Bone marrow (tissue), 2 donors: ENCODE results near the gene LRRC70.
"Not testable (repeated sequence)": the region's sequence is repeated elsewhere in the genome, so short reads cannot be mapped to it uniquely, and the experiment has no call there.

Experiments
- DNase-seq, 2 donors: peaks; one replicate each; lab custom pipeline; 2025; lab: John Stamatoyannopoulos, UW

LRRC70 gene

DNA sequence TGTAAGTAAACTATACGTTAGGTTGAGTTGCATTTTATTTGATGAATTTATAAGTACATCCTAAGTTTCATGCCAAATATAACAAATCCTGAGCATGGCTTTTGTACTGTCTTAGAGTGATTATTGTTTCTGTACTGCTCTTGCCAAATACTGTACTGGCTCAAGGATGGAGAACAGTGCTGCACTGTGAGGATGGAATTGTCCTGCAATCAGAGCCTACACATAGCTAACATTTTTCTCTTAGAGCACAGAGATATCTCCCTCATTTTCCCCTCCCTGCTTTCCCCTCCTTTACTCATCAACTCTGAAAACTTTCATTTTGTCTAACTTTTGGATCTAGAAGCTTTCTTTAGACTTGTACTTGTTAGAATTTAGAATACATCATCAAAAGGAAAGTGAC lies 28.3 kb downstream of the LRRC70 start:
- DNase-seq: no peak

DNA sequence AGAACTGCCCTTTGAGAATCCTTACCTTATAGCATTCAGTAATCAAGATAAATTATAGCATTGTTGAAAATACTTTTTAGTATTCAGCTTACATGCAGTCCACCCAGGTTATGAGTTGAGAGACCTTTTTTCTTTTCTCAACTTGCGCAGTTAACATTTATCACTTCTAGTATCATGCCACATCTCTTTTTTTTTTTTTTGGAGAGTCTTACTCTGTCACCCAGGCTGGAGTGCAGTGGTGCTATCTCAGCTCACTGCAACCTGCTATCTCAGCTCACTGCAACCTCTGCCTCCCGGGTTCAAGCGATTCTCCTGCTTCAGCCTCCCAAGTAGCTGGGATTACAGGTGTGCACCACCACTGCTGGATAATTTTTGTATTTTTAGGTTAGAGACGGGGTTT lies 29.0 kb downstream of the LRRC70 start:
- no peak for DNase-seq

DNA sequence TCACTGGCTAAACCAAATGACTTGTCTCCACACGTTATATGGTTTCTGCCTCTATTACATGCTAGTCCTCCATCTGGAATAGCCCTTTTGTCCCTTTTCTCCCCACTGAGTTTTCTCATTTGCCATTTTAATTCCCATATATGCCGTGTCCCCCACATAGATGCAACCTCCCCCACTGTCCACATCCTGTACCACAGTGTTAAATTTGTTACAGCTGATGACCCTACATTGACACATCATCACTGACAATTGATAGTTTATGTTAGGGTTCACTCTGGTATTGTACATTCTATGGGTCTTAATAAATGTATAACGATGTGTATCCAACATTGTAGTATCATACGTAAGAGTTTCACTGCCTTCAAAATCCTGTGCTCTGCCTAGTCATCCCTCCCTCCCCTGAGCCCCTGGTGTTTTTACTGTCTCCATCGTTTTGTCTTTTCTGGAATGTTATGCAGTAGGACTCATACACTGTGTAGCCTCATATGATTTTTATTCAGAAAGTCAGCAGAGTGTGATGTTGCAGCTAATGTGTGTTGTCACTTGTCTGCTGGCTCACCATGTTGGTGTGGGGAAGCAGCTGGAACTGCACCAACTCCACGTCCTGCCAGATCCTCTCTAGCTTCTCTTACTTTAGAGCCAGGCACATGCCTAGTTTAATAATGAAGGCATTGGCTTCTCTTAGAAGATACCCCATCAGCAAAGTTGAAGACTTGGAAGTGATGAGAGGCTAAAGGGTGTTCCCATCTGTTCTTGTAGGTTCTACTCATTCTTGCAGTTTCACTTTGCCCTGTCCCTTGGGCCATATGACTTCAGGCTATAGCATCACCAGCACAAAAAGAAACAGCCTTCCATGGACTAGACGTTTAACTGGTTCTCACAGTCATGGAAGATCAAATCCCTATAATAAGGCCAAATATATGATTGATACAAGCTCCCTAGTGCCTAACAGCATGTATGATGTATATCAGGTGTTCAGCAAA lies 30.2 kb downstream of the LRRC70 start:
- no peak for DNase-seq

DNA sequence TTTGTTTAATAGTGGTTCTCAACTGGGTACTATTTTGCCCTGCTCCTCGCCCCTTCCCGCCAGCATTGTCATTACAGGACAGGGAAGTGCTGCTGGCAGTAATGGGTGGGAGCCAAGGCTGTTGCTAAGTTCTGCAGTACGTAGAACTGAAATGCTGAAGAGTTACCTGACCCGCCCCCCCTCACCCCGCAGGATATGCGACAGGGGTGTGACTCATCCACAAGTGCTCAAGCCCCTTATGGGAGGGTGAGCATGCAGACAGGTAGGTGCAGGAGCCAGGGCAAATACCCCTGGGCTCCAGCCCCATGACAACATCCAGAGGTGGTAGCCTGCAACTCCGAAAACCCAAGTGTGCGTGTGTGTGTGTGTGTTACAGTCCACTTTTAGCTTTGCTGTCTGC lies 35.7 kb downstream of the LRRC70 start:
- DNase-seq: no peak

DNA sequence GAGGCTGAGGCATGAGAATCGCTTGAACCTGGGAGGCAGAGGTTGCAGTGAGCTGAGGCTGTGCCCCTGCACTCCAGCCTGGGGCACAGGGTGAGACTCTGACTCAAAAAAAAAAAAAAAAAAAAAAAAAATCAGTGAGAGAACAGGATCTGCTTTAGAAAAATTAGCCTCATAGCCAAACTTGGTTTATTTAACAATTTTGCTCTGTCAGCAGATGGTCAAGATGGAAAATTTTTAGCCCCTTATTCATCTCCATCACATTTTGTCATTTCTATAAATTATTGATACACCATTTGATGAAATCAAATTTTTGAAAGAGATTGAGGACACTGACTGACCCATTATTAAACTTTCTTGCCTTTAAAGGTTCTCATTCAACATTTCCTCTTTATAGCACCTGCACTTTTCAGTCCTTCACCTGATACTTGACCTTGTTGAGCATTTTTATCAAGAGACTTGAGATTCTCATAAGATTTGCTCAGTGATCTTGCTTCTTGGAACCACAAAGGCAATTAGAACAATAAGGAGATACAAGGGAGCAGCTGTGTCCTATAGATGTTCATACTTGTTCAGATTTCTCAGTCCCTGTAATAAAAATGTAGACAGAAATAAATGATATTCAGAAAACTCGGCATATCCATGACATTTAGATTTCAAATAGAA lies 38.1 kb downstream of the LRRC70 start:
- DNase-seq: no peak

DNA sequence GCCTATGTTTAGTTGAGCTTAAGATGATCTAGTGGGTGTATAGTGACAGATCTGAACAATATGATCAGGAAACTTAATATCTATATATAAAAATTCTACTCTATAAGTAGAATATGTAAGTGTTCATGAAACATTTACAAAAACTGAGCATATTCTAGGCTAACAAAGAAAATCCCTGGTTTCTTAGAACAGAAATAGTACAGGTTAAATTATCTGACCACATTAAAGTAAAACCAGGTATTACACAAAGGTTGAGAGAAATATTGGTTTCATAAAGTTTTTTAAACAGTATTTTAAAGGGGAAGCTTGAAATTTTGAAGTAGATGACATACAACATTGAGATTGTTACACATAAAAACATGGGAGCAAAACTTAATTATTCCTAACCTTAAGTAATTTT lies 39.3 kb downstream of the LRRC70 start:
- DNase-seq: no peak

DNA sequence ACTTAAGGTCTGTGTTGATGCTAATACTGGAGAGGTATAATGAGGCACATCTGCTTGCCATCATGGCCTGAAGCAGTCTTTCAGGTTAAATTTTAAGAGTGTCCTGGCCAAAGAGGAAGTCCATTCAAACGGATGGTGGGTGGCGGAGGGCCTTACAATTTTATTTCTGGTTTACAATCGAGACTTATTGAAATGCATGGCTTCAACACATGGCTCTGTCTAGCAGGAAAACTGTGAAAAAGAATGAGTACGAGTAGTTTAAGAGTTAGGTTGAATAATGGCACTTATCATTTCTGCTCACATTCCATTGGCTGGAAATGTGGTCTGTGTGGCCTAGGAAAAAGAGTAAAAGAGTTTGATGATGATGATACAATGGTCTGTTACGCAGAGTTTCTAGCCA lies 42.1 kb downstream of the LRRC70 start:
- DNase-seq: no peak

DNA sequence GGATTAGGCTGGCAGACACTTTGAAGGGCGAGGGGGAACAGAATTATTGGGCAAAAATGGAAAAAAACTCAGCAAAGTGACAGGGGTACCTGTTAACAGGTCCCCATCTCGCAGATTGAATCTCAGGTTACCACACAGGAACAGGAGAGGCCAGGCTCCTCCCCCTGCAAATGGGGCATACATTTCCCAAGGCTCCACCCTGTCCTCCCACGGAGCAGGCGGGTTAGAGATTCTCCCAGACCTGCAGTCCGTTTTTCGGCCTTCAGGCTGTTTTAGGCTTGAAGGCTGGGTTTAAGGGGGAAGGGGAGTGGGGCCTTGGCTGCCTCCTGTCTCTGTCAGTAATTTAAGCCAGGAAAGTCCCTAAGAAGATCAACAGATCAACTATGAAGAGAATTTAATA lies 42.7 kb downstream of the LRRC70 start:
- no peak for DNase-seq

DNA sequence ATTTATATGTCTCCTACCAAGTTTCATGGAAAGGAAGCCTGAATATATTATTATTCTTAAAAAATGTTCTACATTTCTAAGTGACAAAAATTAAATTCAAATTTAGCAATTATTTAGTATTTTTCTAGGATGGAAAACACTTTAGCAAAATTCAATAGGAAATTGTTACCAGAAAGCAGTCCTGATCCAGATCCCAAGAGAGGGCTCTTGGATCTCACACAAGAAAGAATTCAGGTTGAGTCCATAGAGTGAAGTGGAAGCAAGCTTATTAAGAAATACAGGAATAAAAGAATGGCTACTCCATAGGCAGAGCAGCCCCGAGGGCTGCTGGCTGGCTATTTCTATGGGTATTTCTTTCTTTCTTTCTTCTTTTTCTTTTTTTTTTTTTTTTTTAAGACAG lies 44.7 kb downstream of the LRRC70 start:
- DNase-seq: no peak

DNA sequence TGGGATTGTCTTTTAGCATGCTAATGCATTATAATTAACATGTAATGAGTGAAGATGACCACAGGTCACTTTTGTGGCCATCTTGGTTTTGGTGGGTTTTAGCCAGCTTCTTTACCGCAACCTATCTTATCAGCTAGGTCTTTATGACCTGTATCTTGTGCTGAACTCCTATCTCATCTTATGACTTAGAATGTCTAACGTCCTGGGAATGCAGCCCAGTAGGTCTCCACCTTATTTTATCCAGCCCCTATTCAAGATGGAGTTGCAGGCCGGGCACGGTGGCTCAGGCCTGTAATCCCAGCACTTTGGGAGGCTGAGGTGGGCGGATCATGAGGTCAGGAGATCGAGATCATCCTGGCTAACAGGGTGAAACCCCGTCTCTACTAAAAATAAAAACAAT lies 45.8 kb downstream of the LRRC70 start:
- DNase-seq: not testable (repeated sequence)

DNA sequence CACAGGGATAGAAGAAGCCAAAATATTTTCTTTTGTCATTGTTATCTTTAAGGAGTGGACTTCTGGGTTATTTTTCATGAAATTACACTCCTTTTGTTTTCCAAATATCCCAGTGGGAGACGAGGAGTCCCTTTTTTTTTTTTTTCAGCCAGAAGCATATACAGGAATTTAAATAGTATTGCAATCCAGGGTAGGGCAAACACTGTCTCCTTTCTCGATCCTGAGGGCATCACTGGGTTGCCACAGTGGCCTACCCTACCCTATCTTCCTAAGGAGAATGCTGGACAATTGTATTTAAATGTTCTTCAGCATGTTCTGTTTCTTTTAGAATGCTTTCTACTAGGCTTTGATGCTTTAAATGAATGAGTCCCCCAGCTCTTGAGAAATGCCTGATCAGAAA lies 47.9 kb downstream of the LRRC70 start:
- no peak for DNase-seq

DNA sequence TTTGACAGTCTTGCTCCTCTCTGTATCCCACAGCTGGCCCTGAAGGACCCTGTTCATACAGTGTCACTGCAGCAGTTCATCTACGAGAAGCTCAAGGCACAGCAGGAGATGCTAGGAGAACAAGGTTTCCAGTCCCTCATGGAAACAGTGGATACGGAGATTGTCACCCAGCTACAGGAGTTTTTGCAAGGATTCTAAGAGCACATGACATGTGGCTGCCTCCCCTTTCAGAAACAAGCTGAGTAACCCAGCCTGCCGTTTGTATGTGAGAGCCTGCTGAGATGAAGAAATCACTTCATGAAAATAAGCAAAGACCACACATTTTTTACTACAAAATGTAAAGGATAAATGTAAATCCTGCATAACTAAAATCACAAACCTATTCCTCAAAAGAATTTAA lies 48.5 kb downstream of the LRRC70 start:
- no peak for DNase-seq

DNA sequence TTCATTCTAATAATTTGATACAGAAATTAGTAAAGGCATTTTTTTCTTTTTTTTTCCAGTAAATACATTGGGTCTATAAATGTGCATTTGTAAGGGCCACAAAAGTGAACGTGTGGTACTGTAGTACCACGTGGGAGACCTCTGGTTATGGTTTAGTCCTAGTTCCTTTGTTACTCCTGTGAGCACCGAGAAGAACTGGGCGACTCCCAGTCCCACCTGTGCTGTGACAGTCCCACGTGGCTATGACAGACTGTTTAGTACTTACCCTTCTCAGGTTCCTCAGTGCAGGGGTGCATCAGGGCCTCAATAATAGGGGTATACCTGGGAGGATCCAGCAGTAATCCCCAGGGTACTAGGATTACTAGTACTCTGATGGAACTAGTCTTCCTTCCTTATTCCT lies 49.3 kb downstream of the LRRC70 start:
- no peak for DNase-seq
